ENCODE results near the gene ARHGAP29.

Gene ARHGAP29

DNA sequence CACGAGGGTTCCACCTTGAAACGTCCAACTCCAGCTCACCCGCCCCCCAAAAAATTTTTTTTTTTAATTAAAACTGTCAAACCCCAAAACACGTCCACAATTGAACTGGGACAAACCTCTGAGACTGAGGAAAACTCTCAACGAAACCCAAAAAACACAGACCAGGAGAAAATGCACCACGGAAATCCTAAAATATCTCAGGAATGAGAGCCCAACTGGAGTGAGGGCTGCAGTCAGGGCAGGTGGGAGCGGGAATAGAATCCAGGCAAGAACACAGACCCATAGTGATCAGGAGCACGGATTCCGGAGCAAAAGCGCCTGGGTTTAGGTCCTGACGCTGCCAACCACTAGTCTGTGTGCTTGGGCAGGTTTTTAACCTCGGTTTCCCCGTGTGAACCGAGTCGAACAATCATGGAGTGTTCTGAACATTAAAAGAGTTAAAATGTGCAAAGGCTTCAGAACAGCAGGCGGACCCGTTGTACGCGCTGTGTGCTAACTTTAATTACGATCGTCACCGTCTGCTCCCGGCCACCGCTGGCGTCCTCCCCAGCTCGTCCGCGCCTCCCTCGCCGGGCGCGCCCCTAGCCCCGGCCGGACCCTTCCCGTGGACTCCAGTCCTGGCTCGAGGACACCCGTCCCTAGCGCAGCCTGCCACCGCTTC lies 624 bp downstream of the ARHGAP29 start:
- H3K36me3 Mint-ChIP-seq (ENCODE audit: low read depth) = no peaks in the 10 kb centered on the region
- no peak overlapping the region for H3K27ac Mint-ChIP-seq
- peaks cover 25% of the 10 kb centered on the region for H3K4me1 Mint-ChIP-seq
- peaks cover 2% of the 10 kb centered on the region for H3K9me3 Mint-ChIP-seq
- TF ChIP-seq, protein P1, sequence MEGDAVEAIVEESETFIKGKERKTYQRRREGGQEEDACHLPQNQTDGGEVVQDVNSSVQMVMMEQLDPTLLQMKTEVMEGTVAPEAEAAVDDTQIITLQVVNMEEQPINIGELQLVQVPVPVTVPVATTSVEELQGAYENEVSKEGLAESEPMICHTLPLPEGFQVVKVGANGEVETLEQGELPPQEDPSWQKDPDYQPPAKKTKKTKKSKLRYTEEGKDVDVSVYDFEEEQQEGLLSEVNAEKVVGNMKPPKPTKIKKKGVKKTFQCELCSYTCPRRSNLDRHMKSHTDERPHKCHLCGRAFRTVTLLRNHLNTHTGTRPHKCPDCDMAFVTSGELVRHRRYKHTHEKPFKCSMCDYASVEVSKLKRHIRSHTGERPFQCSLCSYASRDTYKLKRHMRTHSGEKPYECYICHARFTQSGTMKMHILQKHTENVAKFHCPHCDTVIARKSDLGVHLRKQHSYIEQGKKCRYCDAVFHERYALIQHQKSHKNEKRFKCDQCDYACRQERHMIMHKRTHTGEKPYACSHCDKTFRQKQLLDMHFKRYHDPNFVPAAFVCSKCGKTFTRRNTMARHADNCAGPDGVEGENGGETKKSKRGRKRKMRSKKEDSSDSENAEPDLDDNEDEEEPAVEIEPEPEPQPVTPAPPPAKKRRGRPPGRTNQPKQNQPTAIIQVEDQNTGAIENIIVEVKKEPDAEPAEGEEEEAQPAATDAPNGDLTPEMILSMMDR (IDR thresholded peaks at IDR 0.05) = no peak
- DNase-seq = no peak
- peaks cover 63% of the 10 kb centered on the region for H3K27me3 Mint-ChIP-seq (ENCODE audit: low read depth, poor library complexity)
- H3K4me3 Mint-ChIP-seq = peak overlapping the region; percentile 82

DNA sequence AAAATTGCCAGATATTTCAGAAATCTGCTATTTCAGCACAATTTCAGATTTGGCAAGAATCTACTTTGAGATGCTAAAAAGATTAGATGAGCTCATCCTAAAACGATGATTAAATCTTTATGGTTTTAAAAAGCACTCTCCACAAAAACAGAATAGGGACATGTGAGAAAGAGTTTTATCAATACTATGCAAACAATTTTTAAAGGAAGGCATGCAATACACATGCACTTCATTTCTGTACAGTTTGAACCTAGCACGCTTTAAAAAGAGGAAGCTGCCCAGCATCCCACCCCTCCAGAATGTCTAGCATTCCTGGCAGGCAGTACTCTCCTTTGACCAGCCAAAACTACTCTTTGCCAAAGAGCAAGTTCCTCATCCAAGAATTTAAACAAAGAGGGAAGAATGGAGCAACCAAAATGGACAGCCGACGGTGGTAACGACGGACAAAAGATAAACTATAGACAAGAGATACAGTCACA lies 1.3 kb downstream of the ARHGAP29 start:
- H3K9me3 Mint-ChIP-seq = no peaks in the 10 kb centered on the region
- peaks cover 25% of the 10 kb centered on the region for H3K4me1 Mint-ChIP-seq
- no peak overlapping the region for H3K27ac Mint-ChIP-seq
- peaks cover 63% of the 10 kb centered on the region for H3K27me3 Mint-ChIP-seq (ENCODE audit: low read depth, poor library complexity)
- no peak for DNase-seq
- TF ChIP-seq, protein P1 (IDR thresholded peaks at IDR 0.05) = no peak
- H3K36me3 Mint-ChIP-seq (ENCODE audit: low read depth) = no peaks in the 10 kb centered on the region
- peak overlapping the region; percentile 82 for H3K4me3 Mint-ChIP-seq

DNA sequence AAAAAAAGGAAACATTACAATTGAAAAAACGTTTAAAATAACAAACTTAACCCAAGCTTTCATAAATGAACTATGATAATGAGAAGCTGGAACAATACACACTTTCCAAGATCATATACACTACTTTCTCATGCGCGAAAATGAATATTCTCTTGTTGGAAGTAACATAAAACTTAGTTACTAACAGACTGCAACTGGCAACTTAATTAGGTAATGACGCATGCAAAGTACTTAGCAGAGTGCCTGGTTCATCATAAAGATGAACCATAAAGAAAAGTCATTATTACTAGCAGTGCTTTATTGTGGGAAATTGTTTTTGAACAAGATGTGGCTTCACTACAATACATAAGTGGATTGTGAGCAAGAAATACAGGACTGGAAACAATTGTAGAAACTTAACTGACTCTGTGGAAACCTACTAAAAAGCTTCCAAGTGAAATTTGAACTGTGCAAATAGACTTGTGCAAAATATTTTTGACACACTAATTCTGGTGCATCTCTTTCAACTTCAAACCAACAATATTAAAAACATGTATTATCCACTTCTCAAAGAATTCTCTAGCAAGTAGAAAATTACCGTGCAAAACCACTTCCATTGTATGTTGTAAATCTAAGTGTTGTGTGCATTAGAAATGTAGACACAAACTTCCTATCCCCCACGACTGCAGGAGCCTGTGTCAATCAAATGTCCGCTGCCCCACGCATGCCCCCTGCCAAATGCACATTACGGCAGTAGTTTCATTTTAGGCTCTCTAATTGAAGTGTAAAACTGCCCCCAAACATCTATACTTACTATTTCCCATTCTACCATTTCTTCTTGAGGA lies 2.0 kb downstream of the ARHGAP29 start:
- H3K36me3 Mint-ChIP-seq (ENCODE audit: low read depth) = no peaks in the 10 kb centered on the region
- H3K4me1 Mint-ChIP-seq = peaks cover 25% of the 10 kb centered on the region
- peak overlapping the region; percentile 82 for H3K4me3 Mint-ChIP-seq
- peaks cover 59% of the 10 kb centered on the region for H3K27me3 Mint-ChIP-seq (ENCODE audit: low read depth, poor library complexity)
- H3K9me3 Mint-ChIP-seq = no peaks in the 10 kb centered on the region
- DNase-seq = no peak
- TF ChIP-seq, protein P1 (IDR thresholded peaks at IDR 0.05) = no peak
- no peak overlapping the region for H3K27ac Mint-ChIP-seq

DNA sequence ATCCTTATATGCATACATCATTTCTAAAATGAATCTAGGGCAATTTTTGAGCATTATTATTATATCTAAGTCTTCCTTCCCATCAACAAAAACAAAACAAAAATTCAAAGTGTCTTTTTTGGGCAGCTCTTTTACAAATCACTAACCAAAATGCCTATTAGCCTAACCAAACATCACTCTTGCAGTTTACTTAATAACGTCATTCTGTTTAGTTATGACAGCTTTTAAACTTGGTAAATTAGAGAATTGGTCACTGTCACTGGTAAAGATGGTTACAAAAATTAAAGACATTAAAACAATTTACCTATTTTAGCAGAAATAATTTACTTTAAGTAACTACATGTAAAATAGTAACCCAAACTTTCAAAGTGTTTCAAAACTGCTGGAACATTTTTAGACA lies 2.8 kb downstream of the ARHGAP29 start:
- H3K27ac Mint-ChIP-seq = no peak overlapping the region
- peaks cover 25% of the 10 kb centered on the region for H3K4me1 Mint-ChIP-seq
- H3K9me3 Mint-ChIP-seq = no peaks in the 10 kb centered on the region
- H3K36me3 Mint-ChIP-seq (ENCODE audit: low read depth) = no peaks in the 10 kb centered on the region
- no peak overlapping the region for H3K4me3 Mint-ChIP-seq
- DNase-seq = no peak
- TF ChIP-seq, protein P1 (IDR thresholded peaks at IDR 0.05) = no peak
- peaks cover 52% of the 10 kb centered on the region for H3K27me3 Mint-ChIP-seq (ENCODE audit: low read depth, poor library complexity)

DNA sequence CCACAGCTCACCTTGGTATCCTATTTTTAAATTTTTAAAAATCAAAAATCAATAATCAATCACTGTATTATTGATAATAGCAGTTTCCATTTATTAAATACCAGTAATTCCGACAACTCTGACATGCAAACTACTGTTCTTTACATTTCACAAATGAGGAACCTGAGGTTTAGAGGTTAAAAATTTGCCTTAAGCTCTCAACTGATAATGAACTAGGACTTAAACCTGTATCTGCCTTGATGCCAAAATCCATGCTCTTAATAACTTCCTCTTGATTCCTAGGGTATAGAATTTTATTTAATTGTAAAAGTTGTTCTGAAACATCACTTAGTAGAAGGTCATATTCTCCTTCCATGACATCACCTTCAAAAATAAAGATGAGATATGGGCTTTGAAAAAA lies 5.6 kb downstream of the ARHGAP29 start:
- Mint-ChIP-seq H3K27me3 (ENCODE audit: low read depth, poor library complexity) (peaks cover 30% of the 10 kb centered on the region), H3K4me3 (no peak overlapping the region), H3K9me3 (no peaks in the 10 kb centered on the region), H3K36me3 (ENCODE audit: low read depth) (no peaks in the 10 kb centered on the region), H3K4me1 (peaks cover 15% of the 10 kb centered on the region), H3K27ac (no peak overlapping the region)
- no peak for DNase-seq
- TF ChIP-seq, protein P1 (IDR thresholded peaks at IDR 0.05) = no peak
